Vagina (tissue), 2 donors: ENCODE data around the gene ADCY1. TPM values are rescaled to one million over a fixed set of nuclear protein-coding genes. Genes with fewer than 3 reads are reported as not detected.

Experiments
- DNase-seq, 2 donors: peaks; one replicate each; pipeline ENCODE4 v3.0.0-alpha.2; 2017; ENCODE audit errors: extremely low spot score in 2 of 2
- H3K27ac ChIP-seq: fragments of 200-600 bp; sonication (generic); one replicate; pipeline ENCODE4 v1.5.1; 2019
- H3K27me3 ChIP-seq: fragments of 200-600 bp; sonication (generic); one replicate; pipeline ENCODE4 v1.5.1; 2019
- H3K36me3 ChIP-seq, 2 donors: fragments of 200-600 bp; sonication (generic); one replicate each; pipeline ENCODE4 v1.5.1; 2017 to 2019
- H3K4me1 ChIP-seq: fragments of 200-600 bp; sonication (generic); one replicate; pipeline ENCODE4 v1.5.1; 2019
- H3K4me3 ChIP-seq, 2 donors: fragments of 200-600 bp; sonication (generic); 1 replicate in 1 of 2; 2 replicates in 1 of 2; pipeline ENCODE4 v1.5.1; 2016 to 2019
- H3K9me3 ChIP-seq: fragments of 200-600 bp; sonication (generic); one replicate; pipeline ENCODE4 v1.5.1; 2019
- POLR2A ChIP-seq, 2 donors: fragments of 450-650 bp; IDR thresholded peaks; one replicate each; pipeline ENCODE4 v1.6.1; 2017; ENCODE audit warnings: antibody characterized with exemption in 2 of 2, mild to moderate bottlenecking in 2 of 2, moderate library complexity in 2 of 2
- POLR2AphosphoS5 ChIP-seq, 2 donors: sonication (generic); formaldehyde crosslinking; IDR thresholded peaks; one replicate each; pipeline ENCODE4 v1.9.0; 2017; ENCODE audit warnings: antibody characterized with exemption in 2 of 2, mild to moderate bottlenecking in 2 of 2, low read depth in 1 of 2; ENCODE audit not compliant: insufficient read depth in 1 of 2
- intact Hi-C: fragments of 100-400 bp; cut with DNase I; formaldehyde crosslinking; loops from one replicate; pipeline ENCODE4 v1.15.1; 2023
- total RNA-seq: library from RNA; depleted of rRNA; stranded (reverse); fragments of >200 nt; gene quantifications from one replicate; pipeline ENCODE4 v1.2.3, GENCODE V29; 2016
- TF ChIP-seq, protein P1 (sequence below), 3 experiments: fragments of 450-650 bp in 2 of 3; fragments of 200-600 bp in 1 of 3; sonication (generic) in 1 of 3; IDR thresholded peaks; one replicate each; pipeline ENCODE4 v1.5.1; 2017 to 2019; ENCODE audit warnings: antibody characterized with exemption in 3 of 3, mild to moderate bottlenecking in 2 of 3, moderate library complexity in 2 of 3

ADCY1 gene
- total RNA-seq, 1 donor from 2014 or later: 2.5 TPM

DNA sequence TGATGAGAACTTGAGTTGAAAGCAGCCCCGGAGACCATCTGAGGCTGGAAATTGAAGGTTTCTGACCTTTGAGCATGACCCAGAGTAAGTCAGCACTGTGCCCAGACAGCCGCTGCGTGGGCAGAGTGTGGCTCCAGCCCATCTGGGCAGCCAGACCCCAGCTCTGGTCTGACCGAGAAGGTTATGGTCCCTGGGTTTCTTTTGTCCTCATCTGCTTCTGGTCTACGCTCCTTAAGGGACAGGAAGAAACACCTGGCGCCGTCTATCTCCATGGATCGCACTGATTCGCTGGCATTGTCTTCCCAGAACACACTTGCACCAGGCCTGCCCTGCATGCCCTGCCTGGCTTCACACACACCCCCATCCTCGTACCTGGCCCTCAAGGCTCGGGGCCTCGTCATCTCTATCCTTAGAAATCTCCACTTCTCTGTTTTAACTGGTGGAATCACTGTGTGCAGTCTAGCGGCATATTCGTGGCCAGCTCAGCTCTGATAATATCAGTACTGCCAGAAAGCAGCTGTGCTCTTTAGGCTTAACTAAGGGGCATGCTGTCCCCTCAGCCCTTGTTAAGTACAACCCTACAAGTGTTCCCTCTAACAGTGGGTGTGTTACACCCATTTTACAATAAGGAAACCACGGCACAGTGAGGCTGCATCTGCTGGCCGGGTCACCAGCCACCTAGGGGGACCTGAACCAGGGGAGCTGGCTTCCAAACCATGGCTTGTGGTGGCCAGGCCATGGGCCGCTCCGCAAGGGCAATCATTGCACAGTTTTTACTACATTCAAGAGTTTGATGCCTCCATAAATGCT is 127.7 kb downstream of the ADCY1 start:
- intact Hi-C loops: no loop called here
- TF ChIP-seq POLR2A (IDR thresholded peaks at IDR 0.05) (no peak), POLR2AphosphoS5 (IDR thresholded peaks at IDR 0.05; ENCODE audit: insufficient read depth in 1 of 2, low read depth in 1 of 2) (no peak)
- TF ChIP-seq, protein P1, sequence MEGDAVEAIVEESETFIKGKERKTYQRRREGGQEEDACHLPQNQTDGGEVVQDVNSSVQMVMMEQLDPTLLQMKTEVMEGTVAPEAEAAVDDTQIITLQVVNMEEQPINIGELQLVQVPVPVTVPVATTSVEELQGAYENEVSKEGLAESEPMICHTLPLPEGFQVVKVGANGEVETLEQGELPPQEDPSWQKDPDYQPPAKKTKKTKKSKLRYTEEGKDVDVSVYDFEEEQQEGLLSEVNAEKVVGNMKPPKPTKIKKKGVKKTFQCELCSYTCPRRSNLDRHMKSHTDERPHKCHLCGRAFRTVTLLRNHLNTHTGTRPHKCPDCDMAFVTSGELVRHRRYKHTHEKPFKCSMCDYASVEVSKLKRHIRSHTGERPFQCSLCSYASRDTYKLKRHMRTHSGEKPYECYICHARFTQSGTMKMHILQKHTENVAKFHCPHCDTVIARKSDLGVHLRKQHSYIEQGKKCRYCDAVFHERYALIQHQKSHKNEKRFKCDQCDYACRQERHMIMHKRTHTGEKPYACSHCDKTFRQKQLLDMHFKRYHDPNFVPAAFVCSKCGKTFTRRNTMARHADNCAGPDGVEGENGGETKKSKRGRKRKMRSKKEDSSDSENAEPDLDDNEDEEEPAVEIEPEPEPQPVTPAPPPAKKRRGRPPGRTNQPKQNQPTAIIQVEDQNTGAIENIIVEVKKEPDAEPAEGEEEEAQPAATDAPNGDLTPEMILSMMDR (IDR thresholded peaks at IDR 0.05): no peak
- peaks cover 11% of the 10 kb centered on the region for H3K4me1 ChIP-seq
- peak in 1 of 2 donors; percentile 87 for DNase-seq
- H3K9me3 ChIP-seq: no peaks in the 10 kb centered on the region
- no peaks in the 10 kb centered on the region for H3K36me3 ChIP-seq
- H3K27ac ChIP-seq: no peak overlapping the region
- no peaks in the 10 kb centered on the region for H3K27me3 ChIP-seq
- no peak overlapping the region for H3K4me3 ChIP-seq

DNA sequence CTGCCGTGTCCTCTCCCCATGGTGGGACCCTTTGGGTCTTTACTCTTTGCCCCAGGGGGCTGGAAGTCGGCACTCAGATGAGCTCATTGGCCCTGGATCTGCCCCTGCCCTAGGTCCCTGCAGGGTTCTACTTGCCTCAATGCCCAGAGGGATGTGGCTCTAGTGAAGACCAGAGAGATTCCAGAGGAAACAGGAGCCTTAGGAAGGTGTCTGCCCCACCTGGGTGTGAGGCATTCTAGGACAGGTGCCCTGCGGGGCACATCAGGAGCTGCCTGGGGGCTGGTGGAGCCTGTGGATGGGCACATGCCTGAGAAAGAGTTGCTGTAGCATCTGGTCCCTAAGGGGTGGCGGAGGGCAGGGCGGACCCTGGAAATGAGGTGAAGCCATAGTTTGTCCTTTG is 128.6 kb downstream of the ADCY1 start:
- Histone ChIP-seq H3K4me3 (no peak overlapping the region), H3K27ac (no peak overlapping the region), H3K27me3 (no peaks in the 10 kb centered on the region), H3K9me3 (no peaks in the 10 kb centered on the region), H3K36me3 (no peaks in the 10 kb centered on the region), H3K4me1 (peaks cover 11% of the 10 kb centered on the region)
- intact Hi-C loops: no loop called here
- peak in 1 of 2 donors; percentile 77 for DNase-seq
- TF ChIP-seq, protein P1 (IDR thresholded peaks at IDR 0.05): no peak
- TF ChIP-seq POLR2AphosphoS5 (IDR thresholded peaks at IDR 0.05; ENCODE audit: insufficient read depth in 1 of 2, low read depth in 1 of 2): no peak
- TF ChIP-seq POLR2A (IDR thresholded peaks at IDR 0.05): no peak

- no peak overlapping the region for H3K4me3 ChIP-seq
- no peak overlapping the region for H3K27ac ChIP-seq
- intact Hi-C loops: no loop called here
- peaks cover 11% of the 10 kb centered on the region for H3K4me1 ChIP-seq
- TF ChIP-seq, protein P1 (IDR thresholded peaks at IDR 0.05): no peak
- TF ChIP-seq POLR2AphosphoS5 (IDR thresholded peaks at IDR 0.05; ENCODE audit: insufficient read depth in 1 of 2, low read depth in 1 of 2) (no peak), POLR2A (IDR thresholded peaks at IDR 0.05) (no peak)
- H3K9me3 ChIP-seq: no peaks in the 10 kb centered on the region
- no peaks in the 10 kb centered on the region for H3K36me3 ChIP-seq
- DNase-seq: peak in 1 of 2 donors; percentile 77
- no peaks in the 10 kb centered on the region for H3K27me3 ChIP-seq
These were observed 129.2 kb downstream of the ADCY1 start for GRCh38 chr7:45703373-45703821.

DNA sequence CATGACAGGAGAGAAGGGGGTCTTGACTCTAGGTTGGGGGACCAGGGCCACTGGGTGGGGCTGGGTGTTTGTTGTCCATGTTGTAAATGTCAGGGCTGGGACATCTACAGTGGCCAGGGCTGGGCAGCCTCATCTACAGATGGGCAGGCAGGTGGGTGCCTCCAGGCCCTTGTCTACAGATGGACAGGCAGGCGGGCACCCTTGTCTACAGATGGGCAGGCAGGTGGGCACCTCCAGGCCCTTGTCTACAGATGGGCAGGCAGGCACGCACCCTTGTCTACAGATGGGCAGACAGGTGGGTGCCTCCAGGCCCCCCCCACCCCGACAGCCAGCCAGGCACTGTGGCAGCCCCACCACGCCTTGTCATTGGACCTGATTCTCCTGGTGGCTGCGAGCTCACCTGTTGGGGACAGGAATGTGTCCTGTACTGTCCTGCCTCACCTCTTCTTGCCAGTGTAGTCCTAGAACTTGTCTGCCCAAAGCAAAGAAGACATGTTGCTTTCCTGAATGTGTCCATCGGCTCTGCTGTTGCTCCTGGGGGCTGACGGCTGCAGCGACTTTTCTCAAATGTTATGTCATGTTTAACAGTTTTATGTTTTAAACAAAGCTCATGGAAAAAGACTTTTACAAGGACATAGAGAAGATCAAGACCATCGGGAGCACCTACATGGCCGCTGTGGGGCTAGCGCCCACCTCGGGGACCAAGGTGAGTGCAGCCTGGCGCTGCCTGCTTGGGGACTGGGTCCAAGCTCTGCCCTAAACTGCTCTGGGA is 129.9 kb downstream of the ADCY1 start:
- no peaks in the 10 kb centered on the region for H3K36me3 ChIP-seq
- H3K9me3 ChIP-seq: no peaks in the 10 kb centered on the region
- TF ChIP-seq POLR2A (IDR thresholded peaks at IDR 0.05): no peak
- TF ChIP-seq, protein P1 (IDR thresholded peaks at IDR 0.05): no peak
- no peak for TF ChIP-seq POLR2AphosphoS5 (IDR thresholded peaks at IDR 0.05; ENCODE audit: insufficient read depth in 1 of 2, low read depth in 1 of 2)
- peaks cover 11% of the 10 kb centered on the region for H3K4me1 ChIP-seq
- H3K27ac ChIP-seq: no peak overlapping the region
- no peaks in the 10 kb centered on the region for H3K27me3 ChIP-seq
- peak in 1 of 2 donors; percentile 85 for DNase-seq
- no peak overlapping the region for H3K4me3 ChIP-seq
- intact Hi-C loops: no loop called here
